Uterus (tissue), 2 donors: ENCODE measurements around the gene HCN3.

ENCODE experiments used
- POLR2A ChIP-seq, 2 donors: fragments of 450-650 bp; IDR thresholded peaks; one replicate each; pipeline ENCODE4 v1.6.1; 2016; ENCODE audit warnings: antibody characterized with exemption in 2 of 2, mild to moderate bottlenecking in 1 of 2, moderate library complexity in 1 of 2
- TF ChIP-seq, protein P1 (sequence below), 4 experiments: fragments of 200-600 bp in 2 of 4; fragments of 450-650 bp in 2 of 4; sonication (generic) in 2 of 4; IDR thresholded peaks; one replicate each; pipeline ENCODE4 v1.5.1; 2016 to 2019; ENCODE audit warnings: antibody characterized with exemption in 4 of 4, mild to moderate bottlenecking in 2 of 4, moderate library complexity in 1 of 4

DNA sequence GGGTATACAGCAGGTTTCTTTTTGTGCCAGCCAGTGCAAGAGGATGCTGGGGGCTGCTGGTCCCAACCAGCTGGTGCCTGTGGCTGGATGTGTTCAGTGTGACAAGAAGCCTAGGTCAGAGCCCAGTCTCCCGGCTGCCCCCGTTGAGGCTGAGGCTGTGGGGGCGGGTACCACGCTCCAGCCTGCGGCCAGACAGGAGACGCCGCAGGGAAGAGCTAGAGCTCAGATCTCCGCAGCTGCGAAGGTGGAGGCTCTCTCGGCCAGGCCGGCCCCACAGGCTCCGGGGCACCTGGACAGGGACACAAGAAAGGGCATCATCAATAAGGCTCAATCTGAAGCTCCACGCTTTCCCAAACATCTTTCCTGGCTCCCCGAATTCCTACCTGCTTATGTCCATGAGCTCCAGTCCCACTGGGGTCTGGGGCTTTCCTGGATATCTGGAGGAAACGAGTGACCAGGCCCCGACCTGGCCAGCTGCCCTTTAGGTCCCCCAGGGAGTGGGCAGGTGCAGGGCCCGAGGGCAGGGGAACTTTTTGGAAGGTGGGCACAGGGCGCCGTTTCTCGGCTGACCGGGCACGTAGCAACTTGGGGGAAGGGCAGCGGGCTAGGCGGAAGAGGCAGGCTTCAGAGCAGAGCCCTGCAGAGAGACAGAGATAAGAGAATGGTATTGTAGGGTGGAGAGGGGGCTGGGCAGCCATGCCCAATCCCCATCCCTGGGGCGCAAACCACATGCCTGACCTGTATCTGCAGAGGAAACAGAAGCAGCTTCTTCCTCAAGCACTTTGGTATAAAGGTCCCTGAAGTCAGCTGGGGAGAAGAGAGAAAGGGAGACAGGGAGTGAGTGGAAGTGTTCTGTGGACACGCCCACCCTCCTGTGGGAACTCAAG is 29.4 kb upstream of the HCN3 start:
- TF ChIP-seq POLR2A (IDR thresholded peaks at IDR 0.05): no peak
- TF ChIP-seq, protein P1, sequence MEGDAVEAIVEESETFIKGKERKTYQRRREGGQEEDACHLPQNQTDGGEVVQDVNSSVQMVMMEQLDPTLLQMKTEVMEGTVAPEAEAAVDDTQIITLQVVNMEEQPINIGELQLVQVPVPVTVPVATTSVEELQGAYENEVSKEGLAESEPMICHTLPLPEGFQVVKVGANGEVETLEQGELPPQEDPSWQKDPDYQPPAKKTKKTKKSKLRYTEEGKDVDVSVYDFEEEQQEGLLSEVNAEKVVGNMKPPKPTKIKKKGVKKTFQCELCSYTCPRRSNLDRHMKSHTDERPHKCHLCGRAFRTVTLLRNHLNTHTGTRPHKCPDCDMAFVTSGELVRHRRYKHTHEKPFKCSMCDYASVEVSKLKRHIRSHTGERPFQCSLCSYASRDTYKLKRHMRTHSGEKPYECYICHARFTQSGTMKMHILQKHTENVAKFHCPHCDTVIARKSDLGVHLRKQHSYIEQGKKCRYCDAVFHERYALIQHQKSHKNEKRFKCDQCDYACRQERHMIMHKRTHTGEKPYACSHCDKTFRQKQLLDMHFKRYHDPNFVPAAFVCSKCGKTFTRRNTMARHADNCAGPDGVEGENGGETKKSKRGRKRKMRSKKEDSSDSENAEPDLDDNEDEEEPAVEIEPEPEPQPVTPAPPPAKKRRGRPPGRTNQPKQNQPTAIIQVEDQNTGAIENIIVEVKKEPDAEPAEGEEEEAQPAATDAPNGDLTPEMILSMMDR (IDR thresholded peaks at IDR 0.05): no peak
